Keratinocyte (primary cell): ENCODE data around the gene NFASC. TPM values are rescaled to one million over a fixed set of nuclear protein-coding genes. Genes with fewer than 3 reads are reported as not detected.

Experiments used
- DNase-seq: peaks from one replicate; pipeline ENCODE4 v3.0.0-alpha.2; 2011; ENCODE audit warnings: low read depth, missing footprints, low spot score
- FAIRE-seq: peaks from 2 replicates; lab custom pipeline; 2011; peaks lifted over from hg19 to GRCh38; lab: Jason Lieb, UNC
- H2AFZ ChIP-seq: 2 replicates; pipeline ENCODE4 v1.6.0; 2012; ENCODE audit warnings: low read length, control low read depth, inconsistent platforms; ENCODE audit not compliant: control insufficient read depth
- H3K27ac ChIP-seq: 2 replicates; pipeline ENCODE4 v1.5.1; 2011; ENCODE audit warnings: low read length; ENCODE audit not compliant: control insufficient read depth, insufficient read depth
- H3K27me3 ChIP-seq: 3 replicates; pipeline ENCODE4 v1.6.0; 2011; ENCODE audit warnings: low read length; ENCODE audit not compliant: control insufficient read depth, insufficient read depth; ENCODE audit errors: extremely low read depth
- H3K36me3 ChIP-seq, 2 experiments: 2 replicates in 1 of 2; 3 replicates in 1 of 2; pipeline ENCODE4 v1.5.1; 2011; ENCODE audit warnings: low read length in 2 of 2, mild to moderate bottlenecking in 1 of 2; ENCODE audit not compliant: control insufficient read depth in 2 of 2, insufficient read depth in 2 of 2; ENCODE audit errors: extremely low read depth in 1 of 2
- H3K4me1 ChIP-seq: 3 replicates; pipeline ENCODE4 v1.5.1; 2011; ENCODE audit warnings: low read length; ENCODE audit not compliant: control insufficient read depth, insufficient read depth; ENCODE audit errors: extremely low read depth
- H3K4me2 ChIP-seq: 3 replicates; pipeline ENCODE4 v1.6.0; 2011; ENCODE audit warnings: low read depth, low read length; ENCODE audit not compliant: control insufficient read depth, insufficient read depth; ENCODE audit errors: extremely low read depth
- H3K4me3 ChIP-seq, 3 experiments: fragments of 200-600 bp in 1 of 3; sonication (generic) in 1 of 3; 2 replicates in 2 of 3; 3 replicates in 1 of 3; pipeline ENCODE4 v1.5.1; 2011 to 2016; ENCODE audit warnings: low read length in 3 of 3, mild to moderate bottlenecking in 3 of 3, control low read depth in 2 of 3, inconsistent platforms in 1 of 3, low read depth in 1 of 3, mixed read lengths in 1 of 3, mixed run types in 1 of 3, moderate library complexity in 1 of 3; ENCODE audit not compliant: control insufficient read depth in 2 of 3, insufficient read depth in 2 of 3; ENCODE audit errors: extremely low read depth in 1 of 3
- H3K79me2 ChIP-seq: 2 replicates; pipeline ENCODE4 v1.6.0; 2012; ENCODE audit warnings: low read length; ENCODE audit not compliant: control insufficient read depth, insufficient read depth
- H3K9ac ChIP-seq: 3 replicates; pipeline ENCODE4 v1.6.0; 2011; ENCODE audit warnings: low read length; ENCODE audit not compliant: control insufficient read depth, insufficient read depth; ENCODE audit errors: extremely low read depth
- H3K9me1 ChIP-seq: 3 replicates; pipeline ENCODE4 v1.6.0; 2011; ENCODE audit warnings: low read length; ENCODE audit not compliant: control insufficient read depth, insufficient read depth; ENCODE audit errors: extremely low read depth
- H3K9me3 ChIP-seq: 2 replicates; pipeline ENCODE4 v1.5.1; 2012; ENCODE audit warnings: low read depth, low read length; ENCODE audit not compliant: control insufficient read depth
- H4K20me1 ChIP-seq: 3 replicates; pipeline ENCODE4 v1.6.0; 2011; ENCODE audit warnings: low read length; ENCODE audit not compliant: control insufficient read depth, insufficient read depth; ENCODE audit errors: extremely low read depth
- CTCF ChIP-seq, 3 experiments: IDR thresholded peaks in 1 of 3; conservative IDR thresholded peaks in 1 of 3; optimal IDR thresholded peaks in 1 of 3; 2 replicates in 2 of 3; 3 replicates in 1 of 3; pipeline versions ENCODE3 to v1.5.1; 2011; ENCODE audit warnings: low read length in 3 of 3, mild to moderate bottlenecking in 3 of 3, moderate library complexity in 2 of 3, control low read depth in 1 of 3, inconsistent platforms in 1 of 3; ENCODE audit not compliant: insufficient read depth in 2 of 3; ENCODE audit errors: extremely low read depth in 1 of 3
- EZH2 ChIP-seq: IDR thresholded peaks from one replicate; pipeline ENCODE4 v1.6.1; 2012; ENCODE audit warnings: inconsistent platforms, mild to moderate bottlenecking, low read length, moderate library complexity
- dilution Hi-C: fragments of 300-500 bp; cut with MboI; formaldehyde crosslinking; loops from one replicate; pipeline ENCODE4 v1.7.0; 2020; ENCODE audit warnings: low sequenced_read_pairs; ENCODE audit not compliant: extremely low pct_ligation_motif_present
- polyA plus RNA-seq, 5 experiments: library from polyadenylated mRNA; depleted of rRNA in 3 of 5; stranded (reverse) in 3 of 5; stranded (forward) in 1 of 5; unstranded in 1 of 5; fragments of >200 nt; gene quantifications; 1 replicate in 1 of 5; 2 replicates in 3 of 5; 3 replicates in 1 of 5; pipeline versions ENCODE4 v1.2.1 to v1.2.3, GENCODE V29; 2011 to 2012; ENCODE audit warnings: missing spikeins in 2 of 5, low read depth in 1 of 5, low replicate concordance in 1 of 5

The NFASC gene
- polyA plus RNA-seq, 1 donor (not counting 4 experiments of a cell fraction or from before 2014, with no cell fraction given): 4.3 TPM

GRCh38 chr1:205058853-205059252, 188.2 kb downstream of the NFASC start:
- no peak overlapping the region for H3K27ac ChIP-seq
- H3K4me3 ChIP-seq: no peak overlapping the region
- no peaks in the 10 kb centered on the region for H3K9me3 ChIP-seq
- TF ChIP-seq EZH2 (no peak), CTCF (optimal IDR thresholded peaks at IDR 0.05 in 1 of 3, IDR thresholded peaks at IDR 0.05 in 1 of 3, conservative IDR thresholded peaks at IDR 0.05 in 1 of 3; ENCODE audit: extremely low read depth in 1 of 3, insufficient read depth in 2 of 3, low read length in 3 of 3) (no peak)
- no peaks in the 10 kb centered on the region for H3K9me1 ChIP-seq
- no peaks in the 10 kb centered on the region for H4K20me1 ChIP-seq
- FAIRE-seq (no peak), DNase-seq (no peak)
- H3K4me1 ChIP-seq: no peaks in the 10 kb centered on the region
- H2AFZ ChIP-seq: no peak overlapping the region
- no peak overlapping the region for H3K4me2 ChIP-seq
- H3K36me3 ChIP-seq: no peaks in the 10 kb centered on the region
- dilution Hi-C loops: no loop called here
- H3K79me2 ChIP-seq: no peaks in the 10 kb centered on the region
- peaks cover 10% of the 10 kb centered on the region for H3K27me3 ChIP-seq
- H3K9ac ChIP-seq: no peak overlapping the region

GRCh38 chr1:205059660-205060059, 189.0 kb downstream of the NFASC start:
- FAIRE-seq: no peak
- Histone ChIP-seq H3K36me3 (no peaks in the 10 kb centered on the region), H3K27me3 (peaks cover 7% of the 10 kb centered on the region), H3K4me2 (no peak overlapping the region), H4K20me1 (no peaks in the 10 kb centered on the region), H3K9me3 (no peaks in the 10 kb centered on the region), H3K79me2 (no peaks in the 10 kb centered on the region), H3K9ac (no peak overlapping the region), H3K4me3 (no peak overlapping the region), H3K9me1 (no peaks in the 10 kb centered on the region), H2AFZ (no peak overlapping the region), H3K4me1 (no peaks in the 10 kb centered on the region), H3K27ac (no peak overlapping the region)
- no peak for DNase-seq
- dilution Hi-C loops: no loop called here
- TF ChIP-seq CTCF (optimal IDR thresholded peaks at IDR 0.05 in 1 of 3, IDR thresholded peaks at IDR 0.05 in 1 of 3, conservative IDR thresholded peaks at IDR 0.05 in 1 of 3; ENCODE audit: extremely low read depth in 1 of 3, insufficient read depth in 2 of 3, low read length in 3 of 3): no peak
- TF ChIP-seq EZH2: no peak
